ENCODE data around the gene NPHP4.

Gene NPHP4

DNA sequence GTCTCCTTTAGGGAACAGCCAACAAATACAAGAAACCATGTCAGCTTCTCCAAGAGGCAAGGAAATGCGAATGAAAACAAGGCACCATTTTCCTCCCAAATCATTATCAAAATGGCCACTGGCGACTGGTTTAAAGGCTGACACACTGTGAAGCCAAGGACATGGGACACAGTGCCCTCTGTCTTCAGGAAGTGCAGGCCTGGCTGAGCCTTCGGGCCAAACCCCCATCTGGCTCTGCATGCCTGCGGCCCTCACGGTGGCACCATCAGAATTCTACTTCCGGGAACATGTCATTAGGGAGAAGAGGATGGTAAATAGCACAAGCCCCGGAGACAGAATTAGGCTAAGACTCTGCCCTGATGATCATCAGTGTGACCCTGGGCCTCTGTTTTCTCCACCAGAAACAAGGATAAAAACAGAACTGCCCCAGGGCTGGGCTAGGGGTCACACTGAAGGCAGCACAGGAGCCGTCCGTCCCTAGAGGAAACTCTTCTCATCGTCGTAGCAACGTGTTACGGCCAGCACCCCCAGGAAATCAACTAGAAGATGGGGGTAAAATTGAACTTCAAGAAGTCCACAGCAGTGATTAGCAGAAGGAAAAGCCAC lies 103.5 kb downstream of the NPHP4 start:
- DNase-seq: no peak

DNA sequence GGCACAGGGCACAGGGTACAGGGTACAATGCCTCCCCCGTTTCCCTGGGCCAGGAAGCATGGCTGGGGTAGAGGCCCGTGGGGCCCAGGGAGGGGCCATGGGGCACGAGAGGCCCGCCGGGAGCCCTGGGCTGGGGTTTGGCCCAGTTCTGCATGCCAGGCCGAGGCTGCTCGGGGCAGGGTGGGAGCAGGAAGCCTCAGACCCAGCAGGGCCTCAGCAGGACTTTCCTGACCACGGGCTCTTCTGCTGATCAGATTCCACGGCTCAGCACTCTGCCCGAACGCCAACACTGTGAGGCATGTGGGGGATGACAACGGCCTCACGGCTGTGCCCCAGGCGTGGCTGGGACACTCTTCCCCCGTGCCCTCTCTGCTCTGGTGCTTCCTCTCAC lies 104.3 kb downstream of the NPHP4 start:
- no peak for DNase-seq

DNA sequence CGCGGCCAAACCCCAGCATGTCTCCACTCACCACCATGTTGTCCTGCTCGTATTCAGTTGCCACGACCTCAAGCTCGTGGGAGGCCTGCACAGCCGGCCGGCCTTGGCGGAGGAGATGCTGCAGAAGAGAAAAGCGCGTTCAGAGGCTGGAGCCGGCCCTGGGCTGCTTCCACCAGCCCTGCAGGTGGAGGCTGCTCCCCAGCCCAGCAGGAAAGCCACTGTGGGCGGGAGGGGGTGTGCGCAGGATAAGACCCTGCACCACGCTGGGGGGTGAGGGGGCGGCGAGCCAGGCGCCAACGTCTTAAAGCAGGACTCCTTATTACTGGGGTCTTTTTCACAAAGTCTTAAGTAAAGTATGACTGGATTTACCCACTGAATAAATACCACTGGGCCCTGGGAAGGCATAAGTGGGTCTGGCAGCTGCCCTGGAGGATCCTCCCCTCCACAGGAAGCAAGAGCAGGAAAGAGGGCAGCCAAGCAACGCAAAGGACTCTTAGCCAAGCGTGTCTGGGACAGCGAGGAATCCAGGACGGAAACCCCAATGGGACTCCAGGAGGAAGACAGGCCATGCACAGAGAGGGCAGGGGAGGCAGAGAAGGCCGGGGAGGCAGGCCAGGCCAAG lies 104.8 kb downstream of the NPHP4 start:
- no peak for DNase-seq

DNA sequence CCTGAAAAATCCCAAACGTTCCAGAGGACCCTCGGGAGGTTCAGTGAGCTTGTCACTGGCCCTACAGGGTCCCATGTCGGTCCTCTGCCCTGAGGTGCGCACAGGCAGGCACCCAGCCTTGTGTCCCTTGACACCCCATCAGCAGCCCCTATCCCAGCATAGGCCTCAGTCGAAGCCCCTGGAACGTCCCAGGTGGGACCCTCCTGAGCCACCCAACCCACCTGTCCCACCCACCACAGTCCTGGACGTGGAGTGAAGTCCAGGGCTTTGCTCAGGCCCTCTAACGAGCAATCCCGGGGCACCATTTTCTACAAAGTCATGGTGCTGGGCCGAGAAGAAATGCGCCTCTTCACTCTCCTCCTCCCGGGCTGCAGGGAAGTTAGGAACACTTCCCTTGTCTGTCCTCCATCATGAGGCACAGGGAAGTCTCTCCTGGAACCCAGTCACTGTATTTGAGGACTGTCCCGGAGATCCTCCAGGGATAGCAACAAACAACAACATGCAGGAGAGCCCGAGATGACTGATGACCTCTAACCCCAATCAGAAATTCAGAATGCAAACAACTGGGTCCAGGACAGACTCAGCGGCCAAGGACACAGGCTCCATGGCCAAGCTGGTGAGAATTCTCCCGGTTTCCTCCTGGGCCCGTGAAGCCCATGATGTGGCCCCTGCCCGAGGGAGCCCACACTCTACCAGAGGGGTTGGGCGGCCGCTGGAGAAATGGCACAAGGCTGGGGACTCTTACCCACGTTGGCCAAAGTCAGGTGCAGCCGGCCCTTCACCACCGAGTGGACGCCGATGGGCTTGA lies 105.5 kb downstream of the NPHP4 start:
- no peak for DNase-seq

DNA sequence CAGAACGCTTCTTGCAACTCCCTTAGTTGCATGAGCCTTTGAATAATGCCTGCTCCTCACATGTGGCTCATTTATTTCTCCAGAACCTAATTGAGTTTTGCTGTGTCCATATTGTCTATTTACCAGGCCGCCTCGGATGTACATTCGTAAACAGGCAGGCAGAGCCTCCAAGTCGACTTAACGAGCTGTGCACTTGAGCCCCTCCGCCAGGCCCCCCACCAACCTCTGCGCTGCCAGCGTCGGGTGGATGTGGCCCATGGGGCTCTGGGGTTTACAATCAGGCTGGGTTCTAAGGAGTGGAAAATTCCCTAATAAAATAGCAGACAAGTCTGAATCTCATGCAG lies 106.1 kb downstream of the NPHP4 start:
- no peak for DNase-seq

DNA sequence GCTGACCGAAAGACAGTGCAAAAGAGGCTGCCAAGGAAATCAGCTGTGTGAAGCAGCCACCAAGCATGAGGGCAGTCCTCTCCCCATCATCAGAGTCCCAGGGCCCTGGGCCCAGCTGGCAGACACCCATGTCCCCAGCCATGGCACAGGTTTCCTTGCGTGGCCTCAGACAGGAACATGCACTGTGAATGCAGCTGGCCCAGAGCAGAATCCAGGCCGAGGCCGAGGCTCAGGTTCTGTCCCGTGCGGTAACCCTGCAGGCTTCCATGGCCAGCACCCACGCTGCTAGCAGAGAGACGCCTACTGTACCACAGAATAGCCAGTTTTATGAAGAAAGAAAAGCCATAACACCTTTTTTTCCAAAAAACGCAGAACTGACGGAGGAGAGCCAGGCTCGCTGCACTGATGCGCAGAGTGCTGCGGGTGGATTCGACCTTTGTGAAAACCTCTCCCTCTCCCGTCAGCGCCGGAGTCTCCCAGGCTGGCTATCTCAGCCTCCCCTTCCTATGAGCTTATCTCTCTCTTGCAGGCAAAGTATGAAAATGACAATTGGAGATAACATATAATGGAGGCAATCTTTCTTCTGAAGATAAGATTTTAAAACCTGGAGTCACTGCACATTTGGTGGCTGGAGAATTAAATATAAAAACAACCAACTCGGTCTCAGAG lies 106.6 kb downstream of the NPHP4 start:
- DNase-seq: no peak

DNA sequence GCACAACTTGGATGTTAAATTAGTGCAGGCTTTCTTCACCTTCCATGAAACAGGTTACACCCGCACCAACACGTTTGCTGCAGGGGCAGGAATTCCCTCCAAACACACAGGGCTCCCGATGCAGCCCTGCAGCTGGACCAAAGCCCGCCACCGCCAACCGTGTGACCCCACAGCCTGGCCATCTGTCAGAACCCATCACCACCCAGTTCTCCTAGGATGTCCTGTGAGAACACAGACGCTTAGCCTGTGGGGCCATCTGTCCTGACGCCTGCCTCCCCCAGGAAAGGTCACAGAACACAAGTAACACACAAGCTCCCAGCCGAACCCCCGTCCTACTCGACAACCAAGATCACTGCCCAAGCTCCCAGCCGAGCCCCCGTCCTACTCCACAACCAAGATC lies 108.1 kb downstream of the NPHP4 start:
- no peak for DNase-seq

DNA sequence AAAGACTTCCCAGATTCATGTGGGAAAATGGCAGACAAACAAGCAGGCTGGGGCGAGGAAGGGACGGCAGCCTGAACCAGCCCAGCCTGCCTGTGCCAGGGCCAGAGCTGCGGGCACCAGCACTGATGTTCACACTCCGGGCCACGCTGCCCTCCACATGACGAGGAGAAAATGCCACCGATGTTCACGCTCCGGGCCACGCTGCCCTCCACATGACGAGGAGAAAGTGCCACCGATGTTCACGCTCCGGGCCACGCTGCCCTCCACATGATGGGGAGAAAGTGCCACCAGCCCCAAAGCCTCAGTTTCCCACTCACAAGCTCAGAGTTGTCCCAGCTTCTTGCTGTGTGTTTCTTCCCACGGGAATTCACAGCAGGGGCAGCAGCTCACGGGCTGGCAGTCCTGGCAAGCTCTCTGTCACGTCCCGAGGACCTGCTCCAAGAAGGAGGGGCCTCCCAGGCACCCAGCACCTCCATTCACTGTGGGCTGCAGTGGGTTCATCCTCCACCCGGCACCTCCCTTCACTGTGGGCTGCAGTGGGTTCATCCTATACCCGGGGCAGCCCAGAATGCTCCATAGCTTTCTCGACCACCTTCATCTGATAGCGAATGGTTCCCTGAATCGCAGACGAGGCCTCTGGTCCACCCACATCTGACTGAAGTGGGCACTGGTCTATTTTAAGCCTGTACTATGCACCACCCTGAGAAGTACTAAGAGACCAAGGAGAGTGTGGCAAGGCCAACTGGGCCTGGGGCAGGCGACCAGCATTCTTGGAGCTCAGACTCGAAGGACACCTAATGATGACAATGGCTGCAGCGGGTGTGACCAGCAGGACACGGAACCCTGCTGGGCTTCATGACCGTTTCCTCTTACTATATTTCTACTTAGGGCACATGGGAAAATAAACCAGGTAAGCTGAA lies 108.8 kb downstream of the NPHP4 start:
- no peak for DNase-seq

DNA sequence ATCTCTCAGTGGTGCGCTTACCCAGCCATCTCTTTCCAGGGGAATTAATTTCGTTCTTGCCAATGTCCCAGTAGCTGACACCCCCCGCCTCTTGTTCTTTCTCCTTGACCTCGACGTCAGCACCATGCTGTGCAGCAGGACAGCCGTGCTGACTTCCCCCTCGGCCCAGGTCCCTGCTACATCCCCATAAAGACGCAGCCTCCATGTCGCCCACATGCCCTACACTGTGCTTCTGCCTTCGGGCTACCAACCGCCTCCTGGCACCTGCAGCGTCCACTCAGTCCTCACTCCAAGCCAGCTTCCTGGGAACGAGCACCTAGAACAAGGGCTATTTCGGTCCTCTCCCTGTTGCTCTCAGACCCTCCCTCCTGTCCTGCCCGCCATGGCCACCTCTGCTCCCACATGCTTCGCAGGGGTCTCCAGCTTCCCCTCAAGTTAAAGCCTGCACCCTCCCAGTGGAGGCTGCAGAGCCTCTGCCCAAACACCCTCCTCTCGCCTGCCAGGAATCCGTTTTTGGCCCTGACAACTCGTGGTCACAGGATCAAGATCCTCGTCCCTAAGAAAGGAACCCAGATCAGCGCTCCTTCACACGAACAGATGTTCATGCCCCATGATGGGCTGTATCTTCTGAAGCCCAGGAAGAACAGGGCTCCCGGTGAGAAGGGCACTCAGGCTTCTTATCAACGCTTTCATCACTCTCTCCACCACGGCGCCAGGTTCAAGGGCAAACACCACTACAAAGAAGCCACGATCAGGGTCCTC lies 109.7 kb downstream of the NPHP4 start:
- no peak for DNase-seq

DNA sequence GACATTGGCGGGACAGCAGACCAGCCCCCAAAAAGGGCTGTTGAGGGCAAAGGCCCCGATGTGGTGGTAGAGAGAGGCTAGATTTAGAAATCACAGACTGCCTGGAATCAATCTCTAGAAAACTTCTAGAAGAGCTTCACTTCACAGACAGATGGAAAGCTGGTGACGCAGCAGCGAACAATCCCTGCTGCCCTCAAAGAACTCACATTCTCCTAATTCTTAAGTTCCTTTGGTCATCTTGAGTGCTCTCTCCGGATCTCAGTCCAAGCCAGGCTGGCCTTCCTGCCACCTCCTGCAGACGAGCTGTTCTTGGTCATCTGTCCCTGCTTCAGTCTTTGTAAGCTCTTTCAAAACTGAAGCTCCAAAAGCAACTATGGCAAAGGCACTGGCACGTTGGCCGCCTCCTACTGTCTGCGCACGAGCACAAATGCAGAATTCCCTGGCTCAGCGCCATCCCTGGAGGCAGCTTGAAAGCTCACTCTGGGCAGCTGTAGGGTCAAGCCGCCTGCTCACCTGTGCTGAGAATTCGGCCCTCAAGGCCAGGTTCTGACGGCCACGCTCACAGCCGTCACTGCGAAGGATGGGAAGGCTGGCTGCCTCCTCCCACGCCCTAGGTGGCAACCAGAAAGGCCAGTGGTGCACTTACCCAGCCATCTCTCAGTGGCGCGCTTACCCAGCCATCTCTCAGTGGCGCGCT lies 110.6 kb downstream of the NPHP4 start:
- no peak for DNase-seq

DNA sequence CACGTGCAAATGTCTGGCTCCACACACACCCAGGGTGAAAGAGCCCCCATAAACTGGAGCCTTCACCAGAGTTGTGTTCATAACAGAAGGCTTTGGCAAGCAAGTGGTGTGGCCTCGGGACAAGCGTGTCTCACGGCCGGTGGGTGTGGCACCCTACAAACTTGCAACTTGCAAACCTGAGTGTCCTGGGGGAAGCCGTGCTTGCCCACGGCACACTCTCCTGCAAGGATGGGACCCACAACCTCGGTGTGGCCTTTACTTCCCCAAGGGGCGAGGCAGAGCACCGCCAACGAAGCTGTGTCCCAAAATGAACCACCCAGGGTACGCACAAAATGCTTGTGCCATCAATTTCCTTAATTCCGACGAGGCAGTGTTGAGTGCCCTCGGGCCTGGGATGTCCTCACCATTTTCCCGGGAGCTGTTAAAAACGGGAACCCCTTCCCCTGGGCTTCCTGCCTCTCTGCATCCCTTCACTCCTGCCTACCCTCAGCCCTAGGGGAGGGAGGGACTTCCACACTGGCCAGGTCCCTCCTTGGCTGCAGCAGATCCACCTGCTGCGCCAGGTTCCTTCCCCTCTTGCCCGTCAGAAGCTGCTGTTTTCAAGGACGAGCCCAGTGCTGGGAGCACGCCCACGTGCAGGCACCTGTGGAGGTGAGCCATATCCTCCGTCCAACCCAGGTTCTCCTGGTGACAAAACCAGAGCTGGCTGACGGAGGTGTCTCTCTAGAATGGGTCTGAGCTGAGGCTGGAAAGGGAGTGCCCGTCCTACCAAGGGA lies 111.4 kb downstream of the NPHP4 start:
- DNase-seq: no peak

DNA sequence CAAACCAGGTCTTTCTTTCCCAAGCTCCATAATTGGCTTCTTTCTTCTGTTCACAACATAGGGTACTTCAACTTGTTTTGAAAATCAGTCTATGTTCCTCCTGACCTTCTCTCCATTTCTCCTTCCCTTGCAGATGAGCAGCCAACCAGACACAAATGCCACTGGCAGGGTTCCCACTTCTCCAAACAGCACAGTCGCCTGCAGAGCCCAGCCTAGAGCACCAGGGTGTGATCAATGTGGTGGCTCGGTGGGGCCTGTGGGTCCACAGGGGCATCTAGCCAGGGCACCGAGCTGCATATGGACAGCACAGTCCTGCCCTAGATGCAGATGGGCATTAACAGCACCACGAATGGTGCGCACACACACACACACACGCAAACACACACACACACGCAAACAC lies 112.8 kb downstream of the NPHP4 start:
- no peak for DNase-seq

DNA sequence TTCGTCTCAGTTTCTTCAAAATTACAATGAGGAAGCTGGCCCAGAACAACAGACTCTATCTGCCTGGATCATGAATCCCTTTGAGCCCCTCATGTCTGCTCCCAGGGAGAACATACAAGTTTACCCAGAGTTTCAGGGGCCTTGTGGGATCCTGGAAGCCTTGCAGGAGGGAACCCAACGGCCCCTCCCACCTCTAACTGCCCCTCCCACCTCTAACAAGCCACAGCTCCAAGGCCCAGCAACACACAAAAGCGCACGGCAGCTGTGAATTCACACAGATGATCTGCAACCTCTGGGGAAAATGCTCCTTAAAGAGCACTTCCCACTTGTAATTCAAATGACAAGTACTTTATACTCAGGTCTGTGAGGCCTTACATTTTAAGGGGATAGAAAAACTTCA lies 113.3 kb downstream of the NPHP4 start:
- no peak for DNase-seq

DNA sequence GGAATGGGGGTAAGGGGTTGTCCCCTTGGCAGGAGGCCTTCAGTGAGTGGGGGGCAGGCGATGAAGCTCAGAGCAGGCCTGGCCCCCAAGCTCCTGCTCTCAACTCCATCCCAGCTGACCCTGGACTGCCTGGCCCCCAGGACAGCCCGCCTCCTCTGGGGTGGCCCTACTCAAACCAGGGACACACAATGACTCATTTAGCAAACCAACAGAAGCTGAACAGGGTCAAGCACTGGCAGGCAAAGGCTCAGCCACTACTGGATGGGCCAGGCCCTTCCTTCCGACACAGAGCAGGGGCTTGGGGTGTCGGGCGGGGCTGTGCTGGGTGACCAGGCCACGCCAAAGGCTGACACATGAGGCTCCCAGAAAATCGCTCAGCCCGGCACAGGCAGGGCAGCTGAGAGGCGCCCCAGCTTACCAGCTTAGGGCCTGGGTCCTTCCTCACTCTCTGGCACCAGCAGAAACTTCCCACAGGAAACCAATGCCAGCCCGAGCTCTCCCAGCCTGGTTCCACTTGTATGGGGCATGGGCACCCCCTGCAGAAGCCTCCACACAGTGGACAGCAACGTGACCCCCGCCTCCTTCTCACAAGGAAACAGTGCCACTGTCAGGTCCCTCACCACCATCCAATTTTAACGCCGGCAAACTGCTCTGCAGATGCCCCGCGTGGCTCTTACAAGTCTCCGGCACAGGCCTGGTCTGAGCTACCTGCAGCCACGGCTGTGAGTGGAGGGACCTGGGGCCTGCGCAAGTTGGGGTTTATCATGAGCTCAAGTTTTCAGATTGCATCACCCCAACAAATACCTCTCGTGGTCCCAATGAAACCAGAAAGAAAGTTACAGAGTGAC lies 114.3 kb downstream of the NPHP4 start:
- no peak for DNase-seq

DNA sequence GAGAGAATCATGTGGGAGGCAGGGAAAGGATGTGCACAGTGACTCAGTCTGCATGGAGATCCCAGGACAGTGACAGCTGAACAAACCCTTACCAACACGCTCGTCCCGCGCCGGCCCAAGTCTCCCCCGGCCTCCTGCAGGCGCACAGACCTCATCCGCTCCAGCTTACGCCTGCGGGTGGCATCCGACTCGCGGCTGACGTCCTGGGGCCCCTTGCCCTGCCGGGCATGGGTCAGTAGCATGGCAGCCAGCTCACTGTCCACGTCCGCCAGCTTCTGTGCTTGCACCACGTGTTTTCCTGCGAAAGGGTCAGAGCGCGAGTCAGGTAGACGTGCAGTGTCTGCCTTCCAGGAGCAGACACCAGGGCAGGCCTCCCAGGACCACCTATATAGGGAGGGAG lies 115.2 kb downstream of the NPHP4 start:
- DNase-seq: no peak

DNA sequence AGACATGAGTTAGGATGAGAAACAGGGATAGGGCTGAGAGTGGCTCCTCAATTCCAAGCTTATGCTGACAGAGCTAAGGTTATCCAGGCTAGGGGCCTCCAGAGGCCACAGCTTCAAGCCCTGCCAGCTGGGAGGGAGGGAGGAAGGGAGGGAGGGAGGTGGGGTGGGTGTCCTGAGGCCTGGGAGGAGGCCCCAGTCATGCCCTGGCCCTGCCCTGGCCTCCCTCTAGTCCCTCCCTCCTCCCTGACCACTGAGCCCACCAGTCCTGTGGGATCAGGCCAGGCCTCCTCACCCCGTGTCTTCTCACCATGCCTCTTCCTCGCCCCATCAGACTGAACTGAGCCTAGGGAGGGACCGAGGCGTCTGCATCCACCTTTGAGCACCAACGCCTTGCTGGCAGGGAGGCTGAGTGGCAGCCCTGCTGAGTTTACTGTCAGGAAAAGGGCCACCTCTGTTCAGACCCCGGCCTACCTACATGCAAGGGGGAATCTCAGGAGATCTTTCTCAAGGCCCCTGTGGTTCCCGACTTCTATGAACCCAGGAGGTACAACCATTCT lies 116.1 kb downstream of the NPHP4 start:
- no peak for DNase-seq

DNA sequence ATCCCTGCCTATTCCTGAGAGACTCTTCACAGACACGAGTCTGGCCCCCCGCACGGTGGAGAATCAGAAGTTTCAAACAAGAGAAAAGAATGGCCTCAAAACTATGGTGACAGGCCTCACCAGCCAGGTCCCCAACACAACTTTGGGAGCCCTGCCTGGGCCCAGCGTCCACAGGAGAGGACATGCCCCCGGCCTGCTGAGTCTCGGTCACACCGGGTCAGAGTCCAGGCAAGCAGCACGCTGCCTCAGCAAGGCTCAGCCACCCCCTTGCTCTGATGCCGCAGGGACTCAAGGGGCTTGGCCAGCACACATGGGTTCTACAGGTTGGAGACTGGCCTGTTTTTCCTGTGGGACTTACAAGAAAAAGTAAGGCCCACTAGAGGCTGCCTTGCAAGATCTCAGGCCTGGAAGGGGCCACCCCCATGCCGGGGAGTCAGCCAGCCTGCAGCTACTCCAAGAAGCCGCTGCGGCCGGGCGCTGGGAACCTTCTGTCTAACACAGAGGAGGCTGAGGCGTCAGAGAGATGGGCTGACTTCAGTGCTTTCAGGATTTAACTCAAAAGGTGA lies 116.8 kb downstream of the NPHP4 start:
- no peak for DNase-seq

DNA sequence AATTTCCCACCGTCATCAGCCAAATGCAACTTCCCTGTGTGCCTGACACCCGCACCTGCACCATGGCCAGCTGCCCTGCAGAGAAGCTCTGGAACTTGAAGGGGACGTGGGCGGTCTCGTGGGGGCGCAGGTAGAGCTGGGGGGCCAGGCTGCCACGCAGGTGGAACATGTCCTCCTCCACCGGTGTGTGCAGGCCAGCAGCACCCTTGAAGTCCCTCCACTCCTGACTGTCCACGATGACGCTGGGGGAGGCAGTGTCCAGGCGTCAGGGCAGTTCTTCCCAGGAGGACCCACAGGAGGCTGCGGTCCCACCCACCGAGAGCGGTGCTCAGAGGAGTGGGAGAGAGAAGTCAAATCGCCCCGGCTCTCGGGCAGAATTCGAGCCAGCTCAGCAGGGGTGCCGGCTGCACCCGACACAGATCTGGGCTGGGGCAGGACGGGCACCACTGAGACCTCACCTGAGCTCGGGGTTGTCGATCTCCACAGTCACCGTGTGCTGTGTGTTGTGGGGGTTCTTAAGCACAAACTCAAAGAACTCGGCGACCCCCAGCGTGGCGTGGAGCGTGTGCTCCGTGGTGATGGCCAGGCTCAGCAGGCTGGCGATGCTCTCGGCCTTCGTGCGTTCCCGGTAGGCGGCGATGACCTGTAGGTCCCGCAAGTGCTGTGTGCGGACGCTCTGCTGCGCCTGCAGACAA lies 117.7 kb downstream of the NPHP4 start:
- DNase-seq: no peak

Measured in CD4-positive, alpha-beta T cell treated with Interleukin-4 for 1 hour (primary cell).